Hematopoietic multipotent progenitor cell treated with erythropoietin and hydrocortisone succinate and interleukin-3 and kit ligand, for 15 days (in vitro differentiated cells): ENCODE results near the gene PRMT2.
"Not testable (repeated sequence)": the region's sequence is repeated elsewhere in the genome, so short reads cannot be mapped to it uniquely, and the experiment has no call there.

Experiments
- DNase-seq: peaks from one replicate; pipeline ENCODE4 v3.0.0-alpha.2; 2015; ENCODE audit warnings: low spot score

The PRMT2 gene

DNA sequence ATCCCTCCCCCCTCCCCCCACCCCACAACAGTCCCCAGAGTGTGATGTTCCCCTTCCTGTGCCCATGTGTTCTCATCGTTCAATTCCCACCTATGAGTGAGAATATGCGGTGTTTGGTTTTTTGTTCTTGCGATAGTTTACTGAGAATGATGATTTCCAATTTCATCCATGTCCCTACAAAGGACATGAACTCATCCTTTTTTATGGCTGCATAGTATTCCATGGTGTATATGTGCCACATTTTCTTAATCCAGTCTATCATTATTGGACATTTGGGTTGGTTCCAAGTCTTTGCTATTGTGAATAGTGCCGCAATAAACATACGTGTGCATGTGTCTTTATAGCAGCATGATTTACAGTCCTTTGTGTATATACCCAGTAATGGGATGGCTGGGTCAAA is 33.4 kb downstream of the PRMT2 start:
- DNase-seq = not testable (repeated sequence)

DNA sequence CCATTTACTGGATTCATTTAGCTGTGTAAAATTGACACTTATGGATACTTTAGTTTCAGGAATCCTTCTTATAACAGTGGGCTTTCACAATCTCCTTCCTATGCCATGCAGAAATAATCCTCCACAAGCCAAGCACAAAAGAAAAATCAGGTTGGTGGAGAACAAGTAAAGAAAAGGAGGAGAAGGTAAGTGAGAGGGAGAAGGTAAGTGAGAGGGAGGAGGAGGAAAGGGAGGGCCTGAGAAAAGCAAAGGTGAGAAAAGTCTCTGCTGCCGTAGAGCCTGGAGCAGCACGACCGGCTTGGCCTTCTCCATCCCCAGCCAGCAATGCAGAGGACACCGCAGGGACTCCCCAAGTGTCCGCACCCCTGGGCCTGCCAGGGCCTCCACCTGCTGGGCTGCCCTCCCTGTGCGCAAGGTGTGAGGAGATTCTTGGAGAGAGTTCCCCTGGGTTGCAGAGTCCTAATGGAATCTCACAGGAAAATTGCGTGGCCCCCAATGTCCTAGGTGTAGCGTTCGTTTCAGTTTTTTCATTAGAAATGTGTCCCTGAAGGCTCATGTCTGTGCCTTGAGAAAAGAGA is 39.0 kb downstream of the PRMT2 start:
- DNase-seq = no peak

DNA sequence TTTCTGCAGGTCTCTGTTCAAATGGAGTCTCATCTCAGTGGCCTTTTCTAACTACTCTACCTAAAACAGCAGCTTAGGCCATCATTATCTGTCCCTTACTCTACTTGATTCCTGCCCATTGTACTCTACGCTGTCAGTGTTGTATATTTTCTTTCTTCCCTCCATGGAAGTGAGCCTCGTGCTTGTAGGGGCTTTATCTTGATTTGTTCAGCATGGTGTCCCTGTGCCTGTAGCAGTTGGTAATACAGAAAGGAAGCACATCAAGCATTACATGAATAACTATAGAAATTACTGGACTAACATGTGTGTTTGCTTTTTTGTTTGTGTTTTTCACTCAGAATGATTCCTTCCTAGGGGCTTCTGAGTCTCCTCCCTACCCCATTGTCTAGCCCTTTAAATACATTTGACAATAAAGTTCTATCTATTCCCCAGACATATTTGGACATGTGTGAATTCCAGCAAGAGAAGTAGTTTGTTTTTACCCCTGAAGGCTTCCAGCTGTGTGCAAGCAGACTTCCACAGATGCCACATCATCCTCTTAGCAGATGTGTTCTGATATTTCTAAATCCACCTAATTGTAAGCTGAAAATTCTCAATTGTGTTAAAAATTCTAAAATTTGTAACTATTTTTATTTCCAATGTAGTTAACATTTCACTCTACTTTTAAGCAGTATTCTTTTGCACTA is 40.3 kb downstream of the PRMT2 start:
- DNase-seq = no peak

DNA sequence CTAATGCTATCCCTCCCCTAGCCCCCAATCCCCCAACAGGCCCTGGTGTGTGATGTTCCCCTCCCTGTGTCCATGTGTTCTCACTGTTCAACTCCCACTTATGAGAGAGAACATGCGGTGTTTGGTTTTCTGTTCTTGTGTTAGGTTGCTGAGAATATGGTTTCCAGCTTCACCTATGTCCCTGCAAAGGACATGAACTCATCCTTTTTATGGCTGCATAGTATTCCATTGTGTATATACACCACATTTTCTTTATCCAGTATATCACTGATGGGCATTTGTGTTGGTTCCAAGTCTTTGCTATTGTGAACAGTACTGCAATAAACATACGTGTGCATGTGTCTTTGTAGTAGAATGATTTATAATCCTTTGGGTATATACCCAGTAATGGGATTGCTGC is 41.1 kb downstream of the PRMT2 start:
- not testable (repeated sequence) for DNase-seq

DNA sequence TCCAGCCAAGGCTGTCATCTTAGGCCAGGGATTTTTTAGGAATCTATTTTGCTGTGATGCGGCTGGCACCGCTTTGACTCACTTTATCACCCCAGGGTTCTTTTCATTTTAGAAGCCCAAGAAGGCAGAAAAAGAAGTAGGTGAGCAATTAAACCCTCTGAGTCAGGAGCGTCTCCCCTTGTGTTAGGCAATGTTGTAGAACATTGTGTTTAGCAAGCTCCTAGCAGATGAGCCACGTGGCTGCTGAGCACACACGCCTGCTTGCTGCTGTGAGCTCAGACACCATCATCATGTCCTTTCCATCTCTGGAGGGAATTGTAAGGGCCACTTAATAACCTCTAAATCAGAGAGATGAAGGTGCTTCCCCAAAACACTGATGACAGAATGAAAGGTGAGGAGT is 46.1 kb downstream of the PRMT2 start:
- DNase-seq = not testable (repeated sequence)

DNA sequence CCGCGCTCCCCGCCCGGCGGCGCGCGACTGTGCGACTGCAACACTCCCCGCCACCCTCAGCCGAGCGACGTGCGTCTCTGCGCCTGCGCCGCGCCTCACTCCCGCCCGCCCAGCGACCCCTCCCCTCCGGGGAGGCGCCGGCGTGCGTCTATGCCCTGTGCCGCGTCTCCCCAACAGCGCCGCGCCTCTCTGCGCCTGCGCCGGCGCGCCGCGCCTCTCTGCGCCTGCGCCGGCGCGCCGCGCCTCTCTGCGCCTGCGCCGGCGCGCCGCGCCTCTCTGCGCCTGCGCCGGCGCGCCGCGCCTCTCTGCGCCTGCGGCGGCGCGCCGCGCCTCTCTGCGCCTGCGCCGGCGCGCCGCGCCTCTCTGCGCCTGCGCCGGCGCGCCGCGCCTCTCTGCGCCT is 63.2 kb downstream of the PRMT2 start:
- DNase-seq = not testable (repeated sequence)

DNA sequence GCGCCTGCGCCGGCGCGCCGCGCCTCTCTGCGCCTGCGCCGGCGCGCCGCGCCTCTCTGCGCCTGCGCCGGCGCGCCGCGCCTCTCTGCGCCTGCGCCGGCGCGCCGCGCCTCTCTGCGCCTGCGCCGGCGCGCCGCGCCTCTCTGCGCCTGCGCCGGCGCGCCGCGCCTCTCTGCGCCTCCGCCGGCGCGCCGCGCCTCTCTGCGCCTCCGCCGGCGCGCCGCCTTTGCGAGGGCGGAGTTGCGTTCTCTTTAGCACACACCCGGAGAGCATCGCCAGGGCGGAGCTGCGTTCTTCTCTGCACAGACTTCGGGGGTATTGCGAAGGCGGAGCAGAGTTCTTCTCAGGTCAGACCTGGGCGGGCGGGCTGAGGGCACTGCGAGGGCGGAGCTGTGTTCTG is 63.6 kb downstream of the PRMT2 start:
- not testable (repeated sequence) for DNase-seq
